Gastrocnemius medialis (tissue), 4 donors: ENCODE data around the gene RHOJ. TPM values are rescaled to one million over a fixed set of nuclear protein-coding genes. Genes with fewer than 3 reads are reported as not detected.

ENCODE experiments used
- ATAC-seq, 2 donors: fragments of 150-250 bp; one replicate each; pipeline ENCODE4 v1.9.1; 2016
- DNase-seq, 2 donors: peaks; one replicate each; pipeline ENCODE4 v3.0.0-alpha.2; 2019
- H3K27ac ChIP-seq, 4 donors: fragments of 200-600 bp; sonication (generic); 1 replicate in 1 of 4; 2 replicates in 3 of 4; pipeline ENCODE4 v1.5.1; 2016 to 2018; ENCODE audit warnings: mild to moderate bottlenecking in 2 of 4, moderate library complexity in 1 of 4
- H3K27me3 ChIP-seq, 3 donors: fragments of 200-600 bp; sonication (generic) in 2 of 3; 1 replicate in 1 of 3; 2 replicates in 2 of 3; pipeline versions ENCODE4 v1.5.1 to v1.6.0; 2016 to 2019; ENCODE audit warnings: mild to moderate bottlenecking in 1 of 3, moderate library complexity in 1 of 3
- H3K36me3 ChIP-seq, 2 donors: fragments of 200-600 bp; sonication (generic) in 1 of 2; one replicate each; pipeline ENCODE4 v1.5.1; 2017 to 2018
- H3K4me1 ChIP-seq, 2 donors: fragments of 200-600 bp; sonication (generic) in 1 of 2; one replicate each; pipeline ENCODE4 v1.5.1; 2016 to 2017; ENCODE audit warnings: mild to moderate bottlenecking in 2 of 2
- H3K4me3 ChIP-seq, 4 donors: fragments of 200-600 bp; sonication (generic) in 3 of 4; 1 replicate in 1 of 4; 2 replicates in 3 of 4; pipeline ENCODE4 v1.5.1; 2016 to 2019; ENCODE audit warnings: mild to moderate bottlenecking in 2 of 4
- H3K9me3 ChIP-seq, 3 donors: fragments of 200-600 bp; sonication (generic) in 2 of 3; 1 replicate in 1 of 3; 2 replicates in 2 of 3; pipeline ENCODE4 v1.5.1; 2016 to 2019
- POLR2A ChIP-seq, 2 donors: fragments of 450-650 bp; IDR thresholded peaks; one replicate each; pipeline ENCODE4 v1.6.1; 2017; ENCODE audit warnings: antibody characterized with exemption in 2 of 2, mild to moderate bottlenecking in 2 of 2, moderate library complexity in 2 of 2
- in situ Hi-C, 4 donors: fragments of 200-750 bp; cut with MboI; loops; one replicate each; pipeline versions ENCODE4 v1.15.0 to v1.8.0; 2017; ENCODE audit warnings: low sequenced_read_pairs in 4 of 4
- intact Hi-C: fragments of 100-400 bp; cut with DNase I; formaldehyde crosslinking; loops from one replicate; pipeline ENCODE4 v1.15.1; 2023; ENCODE audit warnings: low total_unique reads
- total RNA-seq, 4 donors: library from RNA; depleted of rRNA; stranded (reverse); fragments of >200 nt; gene quantifications; one replicate each; pipeline versions ENCODE4 v1.1.0 to v1.2.3, GENCODE V29; 2016
- TF ChIP-seq, protein P1 (sequence below), 5 experiments: fragments of 450-650 bp in 3 of 5; fragments of 200-600 bp in 2 of 5; sonication (generic) in 2 of 5; IDR thresholded peaks in 4 of 5; conservative IDR thresholded peaks in 1 of 5; 1 replicate in 4 of 5; 2 replicates in 1 of 5; pipeline ENCODE4 v1.5.1; 2016 to 2019; ENCODE audit warnings: antibody characterized with exemption in 5 of 5, mild to moderate bottlenecking in 3 of 5, moderate library complexity in 3 of 5

RHOJ gene
- total RNA-seq, 4 donors from 2014 or later: 2.8 to 4.9 (median 3.8) TPM

DNA sequence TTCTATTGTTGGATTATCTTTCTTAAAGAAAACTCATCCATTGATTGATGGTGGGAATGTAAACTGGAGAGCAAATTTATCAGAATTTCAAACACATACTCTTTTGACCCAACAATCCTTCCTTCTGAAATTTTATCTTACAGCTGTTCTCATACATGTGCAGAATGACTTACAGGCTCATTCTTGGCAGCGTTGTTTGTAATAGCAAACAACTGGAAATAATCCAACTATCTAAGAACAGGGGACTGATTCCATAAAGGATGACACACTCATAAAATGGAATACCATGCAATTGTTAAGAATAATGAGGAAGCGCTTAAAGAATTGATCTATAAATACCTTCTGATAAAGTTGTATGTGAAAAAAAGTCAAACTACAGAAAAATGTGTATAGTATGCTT, 24.0 kb downstream of the RHOJ start:
- Histone ChIP-seq H3K36me3 (no peaks in the 10 kb centered on the region), H3K9me3 (no peaks in the 10 kb centered on the region), H3K4me1 (peaks cover 0 to 9% of the 10 kb centered on the region in 2 donors), H3K27ac (no peak overlapping the region), H3K4me3 (no peak overlapping the region), H3K27me3 (no peaks in the 10 kb centered on the region)
- intact Hi-C loops (no loop called here), in situ Hi-C loops (no loop called here)
- TF ChIP-seq, protein P1, sequence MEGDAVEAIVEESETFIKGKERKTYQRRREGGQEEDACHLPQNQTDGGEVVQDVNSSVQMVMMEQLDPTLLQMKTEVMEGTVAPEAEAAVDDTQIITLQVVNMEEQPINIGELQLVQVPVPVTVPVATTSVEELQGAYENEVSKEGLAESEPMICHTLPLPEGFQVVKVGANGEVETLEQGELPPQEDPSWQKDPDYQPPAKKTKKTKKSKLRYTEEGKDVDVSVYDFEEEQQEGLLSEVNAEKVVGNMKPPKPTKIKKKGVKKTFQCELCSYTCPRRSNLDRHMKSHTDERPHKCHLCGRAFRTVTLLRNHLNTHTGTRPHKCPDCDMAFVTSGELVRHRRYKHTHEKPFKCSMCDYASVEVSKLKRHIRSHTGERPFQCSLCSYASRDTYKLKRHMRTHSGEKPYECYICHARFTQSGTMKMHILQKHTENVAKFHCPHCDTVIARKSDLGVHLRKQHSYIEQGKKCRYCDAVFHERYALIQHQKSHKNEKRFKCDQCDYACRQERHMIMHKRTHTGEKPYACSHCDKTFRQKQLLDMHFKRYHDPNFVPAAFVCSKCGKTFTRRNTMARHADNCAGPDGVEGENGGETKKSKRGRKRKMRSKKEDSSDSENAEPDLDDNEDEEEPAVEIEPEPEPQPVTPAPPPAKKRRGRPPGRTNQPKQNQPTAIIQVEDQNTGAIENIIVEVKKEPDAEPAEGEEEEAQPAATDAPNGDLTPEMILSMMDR (IDR thresholded peaks at IDR 0.05 in 4 of 5, conservative IDR thresholded peaks at IDR 0.05 in 1 of 5): no peak
- TF ChIP-seq POLR2A (IDR thresholded peaks at IDR 0.05): no peak
- ATAC-seq (no peak), DNase-seq (no peak)

DNA sequence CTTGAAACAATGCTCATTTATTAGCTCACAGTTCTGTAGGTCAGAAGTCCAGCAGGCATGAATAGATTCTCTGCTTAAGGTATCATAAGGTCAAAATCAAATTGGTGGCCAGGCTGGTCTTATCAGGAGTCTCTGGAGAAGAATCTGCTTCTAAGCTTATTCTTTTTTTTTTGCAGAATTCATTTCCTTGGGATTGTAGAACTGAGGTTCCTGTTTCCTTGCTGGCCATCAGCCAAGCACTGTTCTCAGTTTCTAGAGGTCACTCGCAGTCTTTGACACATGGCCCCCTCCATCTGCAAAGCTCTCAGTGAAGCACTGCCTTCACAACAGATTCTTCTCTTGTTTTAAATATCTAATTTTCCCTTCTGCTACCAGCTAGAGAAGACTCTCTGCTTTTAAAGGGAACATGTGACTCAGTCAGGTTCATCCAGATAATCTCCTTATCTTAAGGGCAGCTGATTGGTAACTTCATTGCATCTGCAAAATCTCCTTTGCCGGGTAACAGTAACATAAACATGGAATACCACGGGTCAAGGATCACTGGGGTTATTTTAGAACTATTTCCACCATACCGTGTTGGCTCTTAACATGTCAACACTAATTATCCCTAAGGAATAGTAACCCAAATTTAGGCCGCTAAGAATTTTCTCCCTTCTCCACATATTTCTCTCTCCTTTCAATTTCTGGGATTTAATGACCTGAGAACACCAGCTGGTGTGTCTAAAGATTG, 25.3 kb downstream of the RHOJ start:
- Histone ChIP-seq H3K27me3 (no peaks in the 10 kb centered on the region), H3K9me3 (no peaks in the 10 kb centered on the region), H3K4me3 (no peak overlapping the region), H3K4me1 (peaks cover 0 to 9% of the 10 kb centered on the region in 2 donors), H3K27ac (peak overlapping the region in 1 of 4 donors; percentile 13), H3K36me3 (no peaks in the 10 kb centered on the region)
- in situ Hi-C loops: no loop called here
- DNase-seq (no peak), ATAC-seq (no peak)
- intact Hi-C loops: no loop called here
- TF ChIP-seq POLR2A (IDR thresholded peaks at IDR 0.05): no peak
- TF ChIP-seq, protein P1 (IDR thresholded peaks at IDR 0.05 in 4 of 5, conservative IDR thresholded peaks at IDR 0.05 in 1 of 5): no peak

DNA sequence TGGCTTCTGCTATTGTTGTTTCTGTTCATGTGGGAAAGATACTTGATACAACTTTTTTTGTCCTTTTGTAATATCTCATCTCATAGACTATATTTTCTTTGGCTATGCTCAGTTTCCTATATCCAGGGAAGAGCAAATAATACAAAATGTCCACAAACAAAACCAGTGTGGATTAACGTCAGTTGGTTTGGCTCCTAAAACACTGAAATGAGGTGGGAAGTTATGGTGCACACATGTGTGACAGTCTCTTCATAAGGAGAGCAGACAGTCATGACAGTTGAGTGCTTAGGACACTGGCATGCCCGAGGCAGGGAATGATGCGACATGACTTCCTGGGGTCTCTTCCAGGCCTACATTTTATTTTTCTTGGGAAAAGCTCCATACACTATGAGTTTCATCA, 27.5 kb downstream of the RHOJ start:
- no peak overlapping the region for H3K27ac ChIP-seq

DNA sequence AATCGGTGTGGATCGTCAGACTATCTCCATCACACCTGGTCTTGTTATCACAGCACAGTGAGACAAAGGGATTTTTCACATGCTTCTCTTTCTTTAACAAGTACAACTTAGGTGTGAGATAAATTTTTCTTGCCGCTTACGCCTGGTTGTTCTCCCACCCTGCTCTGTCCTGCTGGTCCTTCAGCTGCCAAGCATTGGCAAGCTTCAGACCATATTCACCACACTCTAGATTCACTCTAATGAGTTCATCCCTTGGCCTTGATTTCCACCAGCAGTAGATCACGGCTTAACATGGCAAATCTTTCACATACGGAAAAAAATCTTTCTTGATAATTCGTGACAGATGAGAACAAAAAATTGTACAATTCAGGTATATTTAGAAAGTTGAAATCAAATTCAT, 33.5 kb downstream of the RHOJ start:
- Histone ChIP-seq H3K4me1 (peaks cover 5 to 8% of the 10 kb centered on the region in 2 donors), H3K4me3 (no peak overlapping the region), H3K36me3 (no peaks in the 10 kb centered on the region), H3K27me3 (no peaks in the 10 kb centered on the region), H3K27ac (no peak overlapping the region), H3K9me3 (no peaks in the 10 kb centered on the region)
- intact Hi-C loops (no loop called here), in situ Hi-C loops (no loop called here)
- no peak for DNase-seq
- no peak for ATAC-seq
- no peak for TF ChIP-seq POLR2A (IDR thresholded peaks at IDR 0.05)

More for the DNA sequence above, 27.5 kb downstream of the RHOJ start:
- in situ Hi-C loops (no loop called here), intact Hi-C loops (no loop called here)
- Histone ChIP-seq H3K27me3 (no peaks in the 10 kb centered on the region), H3K4me3 (no peak overlapping the region), H3K36me3 (no peaks in the 10 kb centered on the region), H3K9me3 (no peaks in the 10 kb centered on the region), H3K4me1 (peaks cover 5 to 9% of the 10 kb centered on the region in 2 donors)
- TF ChIP-seq, protein P1 (IDR thresholded peaks at IDR 0.05 in 4 of 5, conservative IDR thresholded peaks at IDR 0.05 in 1 of 5): no peak
- TF ChIP-seq POLR2A (IDR thresholded peaks at IDR 0.05): no peak
- ATAC-seq: no peak
- no peak for DNase-seq

DNA sequence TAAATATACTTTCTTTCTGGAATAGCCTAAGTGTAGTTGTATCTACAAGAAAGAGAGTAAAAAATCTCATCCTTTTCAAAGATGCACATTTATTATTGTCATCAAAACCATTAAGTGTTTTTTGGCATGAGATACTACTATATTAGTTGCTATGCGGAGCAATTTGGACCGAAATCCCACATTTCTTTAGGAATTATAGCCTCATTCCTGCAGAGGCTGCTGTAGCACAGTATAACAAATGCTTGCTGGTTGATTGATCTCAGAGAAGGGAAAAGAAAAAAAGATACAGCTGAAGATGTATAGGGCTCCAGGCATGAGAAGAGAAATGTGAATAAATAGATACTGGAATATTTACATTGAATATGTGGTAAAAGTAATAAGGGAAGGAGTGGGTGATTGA, 36.0 kb downstream of the RHOJ start:
- H3K27me3 ChIP-seq: no peaks in the 10 kb centered on the region
- intact Hi-C loops: no loop called here
- no peak overlapping the region for H3K4me3 ChIP-seq
- no peaks in the 10 kb centered on the region for H3K36me3 ChIP-seq
- in situ Hi-C loops: no loop called here
- H3K9me3 ChIP-seq: no peaks in the 10 kb centered on the region
- DNase-seq (no peak), ATAC-seq (no peak)
- peaks cover 5 to 8% of the 10 kb centered on the region in 2 donors for H3K4me1 ChIP-seq
- no peak for TF ChIP-seq POLR2A (IDR thresholded peaks at IDR 0.05)
- TF ChIP-seq, protein P1 (IDR thresholded peaks at IDR 0.05 in 4 of 5, conservative IDR thresholded peaks at IDR 0.05 in 1 of 5): no peak
- no peak overlapping the region for H3K27ac ChIP-seq
